ENCODE data around the gene FOSL2.

The FOSL2 gene

GRCh38 chr2:28432362-28432761 is 39.7 kb downstream of the FOSL2 start:
- DNase-seq (ENCODE audit: low spot score) = no peak

GRCh38 chr2:28433215-28433614 is 40.6 kb downstream of the FOSL2 start:
- no peak for DNase-seq (ENCODE audit: low spot score)

GRCh38 chr2:28433935-28434599 is 41.4 kb downstream of the FOSL2 start:
- DNase-seq (ENCODE audit: low spot score) = no peak

GRCh38 chr2:28434600-28434989 is 41.9 kb downstream of the FOSL2 start:
- no peak for DNase-seq (ENCODE audit: low spot score)

DNA sequence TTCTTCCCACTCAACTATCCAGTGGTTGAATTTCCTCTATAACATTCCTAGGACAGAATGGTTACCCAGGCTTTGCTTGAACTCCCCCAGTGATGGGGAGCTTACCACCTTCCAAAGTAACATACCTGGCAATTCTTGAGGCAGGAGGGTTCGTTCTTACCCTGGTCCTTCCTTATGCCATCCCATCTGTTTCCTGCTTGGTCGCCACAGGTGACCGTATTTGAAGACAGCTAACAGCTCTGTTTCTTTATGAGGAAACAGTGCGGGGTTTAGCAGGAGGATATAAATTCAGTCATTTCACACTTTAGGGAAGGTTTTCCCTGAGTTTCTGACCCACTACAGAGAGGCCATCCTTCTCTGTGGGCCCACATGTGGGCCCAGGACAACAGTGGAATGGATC is 42.6 kb downstream of the FOSL2 start:
- no peak for DNase-seq (ENCODE audit: low spot score)

DNA sequence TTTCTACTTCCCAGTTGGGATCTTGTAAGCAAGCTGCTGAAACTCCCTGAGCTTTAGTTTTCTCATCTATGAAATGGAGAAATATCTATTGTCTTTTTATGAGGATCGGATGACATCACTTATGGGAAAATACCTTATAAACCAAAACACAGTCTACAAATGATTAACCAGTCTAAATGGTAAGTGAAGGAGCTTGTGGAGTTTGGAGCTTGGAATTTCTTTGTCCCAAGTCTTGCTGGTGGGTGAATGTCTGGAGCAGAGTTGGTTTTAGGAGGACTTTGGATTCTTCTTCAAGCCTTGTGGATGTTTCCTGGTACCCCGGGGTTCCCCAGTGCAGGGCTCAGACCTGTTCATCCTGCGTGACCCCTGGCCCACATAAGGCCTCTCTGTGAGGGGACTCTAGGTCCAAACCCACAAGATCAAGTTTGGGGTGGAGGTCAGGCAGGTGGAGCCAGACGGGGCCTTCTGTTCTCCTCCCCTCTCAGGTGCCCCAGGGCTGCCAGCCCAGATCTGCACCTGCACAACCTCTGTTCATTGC is 43.2 kb downstream of the FOSL2 start:
- peak; percentile 83 for DNase-seq (ENCODE audit: low spot score)

- peak; percentile 90 for DNase-seq (ENCODE audit: low spot score)
Measured at GRCh38 chr2:28436525-28437051, 43.9 kb downstream of the FOSL2 start.

GRCh38 chr2:28437149-28437835 is 44.6 kb downstream of the FOSL2 start:
- DNase-seq (ENCODE audit: low spot score) = peak; percentile 70

DNA sequence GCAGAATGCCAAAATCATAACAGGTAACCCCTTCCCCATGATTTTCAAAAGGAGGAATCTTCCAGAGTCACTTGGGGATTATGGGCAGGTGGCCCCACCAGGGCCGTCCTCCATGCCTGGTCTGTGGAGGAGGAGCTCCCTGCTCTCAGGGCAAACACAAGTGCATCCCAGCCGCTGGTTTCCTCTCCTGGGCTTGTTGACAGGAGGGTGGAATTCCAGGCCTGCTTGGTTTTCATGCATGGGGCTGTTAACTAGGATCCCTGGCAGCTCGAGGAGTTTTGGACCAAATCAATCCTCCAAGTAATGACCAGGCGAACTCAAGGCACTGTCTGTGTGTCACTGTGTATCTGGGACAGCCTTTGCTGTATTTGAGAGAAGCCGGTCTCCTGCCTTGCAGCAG is 45.3 kb downstream of the FOSL2 start:
- DNase-seq (ENCODE audit: low spot score) = no peak

- DNase-seq (ENCODE audit: low spot score) = no peak
Measured at GRCh38 chr2:28438532-28439063, 45.9 kb downstream of the FOSL2 start.

DNA sequence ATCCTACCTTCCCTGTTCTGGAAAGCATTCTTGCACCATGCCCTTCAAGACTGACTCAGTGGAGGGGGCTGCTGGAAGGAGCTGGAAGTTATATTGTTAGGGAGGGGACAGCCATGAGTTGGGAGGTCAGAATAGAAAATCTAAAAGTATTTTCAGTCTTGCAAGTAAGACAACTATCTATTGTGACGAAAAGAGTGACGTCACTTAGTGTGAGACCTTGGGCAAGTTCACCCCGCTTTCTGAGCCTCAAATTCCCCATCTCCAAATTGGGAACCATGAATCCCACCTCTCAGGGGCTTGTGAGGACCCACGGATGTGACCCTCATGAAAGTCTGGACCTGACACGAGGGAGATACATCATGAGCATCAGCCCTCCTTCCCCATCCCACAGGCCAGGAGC is 46.5 kb downstream of the FOSL2 start:
- DNase-seq (ENCODE audit: low spot score) = no peak

- no peak for DNase-seq (ENCODE audit: low spot score)
Measured at GRCh38 chr2:28439763-28440162, 47.1 kb downstream of the FOSL2 start.

DNA sequence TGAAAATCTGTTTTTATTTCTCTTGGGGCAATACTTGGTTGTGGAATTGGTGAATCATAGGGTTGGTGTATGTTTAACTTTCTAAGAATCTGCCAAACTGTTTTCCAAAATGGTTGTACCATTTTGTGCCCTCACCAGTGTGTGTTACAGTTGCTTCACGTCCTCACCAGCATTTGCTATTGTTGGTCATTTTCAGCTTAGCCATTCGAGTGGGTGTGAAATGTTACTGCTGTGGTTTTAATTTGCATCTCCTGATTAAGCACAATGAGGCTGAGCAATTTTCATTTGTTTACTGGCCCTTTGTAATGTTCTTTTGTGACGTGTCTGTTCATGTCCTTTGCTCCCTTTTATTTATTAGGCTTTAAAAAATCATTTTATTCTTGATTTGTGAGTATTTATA is 49.7 kb downstream of the FOSL2 start:
- DNase-seq (ENCODE audit: low spot score) = no peak

DNA sequence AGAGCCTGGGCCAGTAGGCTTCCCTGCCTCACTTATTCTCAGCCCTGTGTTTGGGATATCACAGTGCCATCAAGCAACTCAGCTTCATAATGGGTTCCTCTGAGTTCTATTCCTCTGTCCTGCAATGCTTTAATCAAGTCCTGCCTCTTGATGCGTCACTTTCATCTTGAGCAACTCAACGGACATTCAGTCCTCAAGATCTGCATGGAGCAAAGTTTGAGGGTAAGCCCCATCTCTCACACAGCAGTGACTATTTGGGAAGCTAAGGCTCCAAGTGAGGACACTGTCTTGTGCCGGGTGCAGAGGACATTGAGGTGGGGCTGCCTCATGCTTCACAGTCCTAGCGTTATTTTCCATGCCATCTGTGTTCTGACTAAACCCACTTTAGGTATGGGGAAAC is 52.3 kb downstream of the FOSL2 start:
- DNase-seq (ENCODE audit: low spot score) = no peak

- peak; percentile 74 for DNase-seq (ENCODE audit: low spot score)
Measured at GRCh38 chr2:28445448-28446258, 53.0 kb downstream of the FOSL2 start.

GRCh38 chr2:28446531-28446930 is 53.9 kb downstream of the FOSL2 start:
- no peak for DNase-seq (ENCODE audit: low spot score)

- DNase-seq (ENCODE audit: low spot score) = no peak
Measured at GRCh38 chr2:28447086-28447485, 54.4 kb downstream of the FOSL2 start.

- no peak for DNase-seq (ENCODE audit: low spot score)
Measured at GRCh38 chr2:28447943-28448792, 55.5 kb downstream of the FOSL2 start.

- DNase-seq (ENCODE audit: low spot score) = no peak
Measured at GRCh38 chr2:28448793-28449100, 56.1 kb downstream of the FOSL2 start.

GRCh38 chr2:28449126-28449487 is 56.4 kb downstream of the FOSL2 start:
- DNase-seq (ENCODE audit: low spot score) = no peak
